Measurements from ENCODE around the gene IFI30.
"Not testable (repeated sequence)": the region's sequence is repeated elsewhere in the genome, so short reads cannot be mapped to it uniquely, and the experiment has no call there.

The IFI30 gene

DNA sequence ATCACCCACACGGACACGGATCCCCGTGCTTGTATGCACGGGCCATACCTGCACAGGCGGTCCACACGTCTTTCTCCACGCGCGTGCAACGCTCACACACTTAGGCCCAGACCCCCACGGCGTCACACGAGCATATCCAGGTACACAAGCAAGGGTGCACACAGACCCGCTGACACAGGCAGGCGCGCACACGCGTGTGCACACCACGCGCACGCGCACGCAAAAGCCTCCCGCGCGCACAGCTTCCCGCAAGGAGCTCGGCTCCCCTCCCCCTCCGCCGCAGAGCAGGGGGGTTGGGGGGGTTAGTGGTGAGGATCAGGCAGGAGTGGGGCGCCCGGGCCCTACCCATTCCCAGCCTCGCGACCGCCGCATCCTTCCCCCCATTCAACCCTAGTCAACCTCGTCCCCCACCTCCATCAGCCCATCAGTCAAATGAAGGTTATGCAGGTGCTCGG is 29.8 kb downstream of the IFI30 start:
- peak; percentile 83 for DNase-seq

DNA sequence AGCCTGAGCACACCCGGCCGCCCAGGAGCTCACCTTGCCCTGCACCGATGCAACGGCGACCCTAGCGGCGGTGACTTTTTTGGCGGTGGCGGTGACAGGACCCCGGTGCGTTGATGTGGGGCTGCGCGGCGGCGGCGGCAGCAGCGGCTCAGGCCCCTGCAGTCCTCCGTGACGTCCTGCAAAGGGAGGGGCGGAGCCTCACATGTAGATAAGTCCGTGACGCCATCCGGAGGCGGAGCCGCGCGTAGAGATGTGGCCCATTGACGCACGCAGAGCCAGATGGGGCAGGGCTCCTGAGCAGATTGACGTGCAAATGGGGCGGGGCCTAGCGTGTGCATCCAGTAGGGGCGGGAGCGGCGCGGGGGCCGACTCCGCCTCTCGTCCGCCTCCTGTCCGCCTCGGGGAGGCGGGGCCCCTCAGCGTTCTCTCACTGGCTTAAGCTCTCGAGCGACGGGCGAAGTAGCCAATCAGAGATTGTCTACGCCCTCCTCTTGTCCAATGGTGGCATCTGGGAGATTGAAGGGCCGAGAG is 30.3 kb downstream of the IFI30 start, which contains the start of gene RAB3A:
RAB3A (minus strand) TSS at position 180 of the 531 bp plus-strand sequence. CDS start 1,302 bp downstream, outside the sequence.
- peak; percentile 100 for DNase-seq

DNA sequence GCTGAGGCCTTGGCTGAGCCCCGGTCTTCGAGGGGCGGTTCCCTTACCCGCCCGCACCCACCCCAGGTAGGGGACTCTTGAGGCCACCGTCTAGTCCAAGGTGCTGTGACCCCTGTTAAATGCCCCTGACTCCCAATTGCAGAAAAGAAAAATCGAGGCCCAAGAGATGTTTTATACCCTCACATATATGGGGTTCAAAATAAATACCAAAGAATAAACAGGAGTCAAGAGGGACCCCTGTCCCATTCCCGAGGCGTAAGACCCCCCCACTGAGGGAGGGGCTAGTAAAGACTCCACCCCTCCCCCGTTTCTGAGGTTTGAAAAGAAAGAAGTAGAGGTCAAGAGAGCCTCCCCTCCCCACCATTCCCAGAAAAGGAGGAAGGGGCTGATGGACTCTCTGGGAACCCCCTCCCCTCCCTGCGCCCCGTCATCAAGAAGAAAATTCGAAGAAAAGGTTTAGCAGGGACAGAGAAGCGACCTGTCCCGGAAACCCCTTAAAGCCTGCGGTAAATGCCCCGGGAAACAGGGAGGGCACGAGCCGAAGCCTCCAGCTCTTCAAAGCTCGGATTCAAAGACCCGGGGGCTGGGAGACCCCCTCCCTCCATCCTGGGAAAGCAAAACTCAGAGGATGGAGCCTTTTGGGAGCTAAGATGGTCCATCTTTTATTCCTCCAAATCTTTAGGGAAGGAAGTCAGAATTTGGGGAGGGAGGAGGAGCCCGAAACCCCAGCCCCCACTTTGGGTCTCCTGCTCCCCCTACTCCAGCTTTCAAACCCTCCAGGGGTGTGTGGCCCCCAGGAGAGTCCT is 31.0 kb downstream of the IFI30 start:
- peak; percentile 97 for DNase-seq

DNA sequence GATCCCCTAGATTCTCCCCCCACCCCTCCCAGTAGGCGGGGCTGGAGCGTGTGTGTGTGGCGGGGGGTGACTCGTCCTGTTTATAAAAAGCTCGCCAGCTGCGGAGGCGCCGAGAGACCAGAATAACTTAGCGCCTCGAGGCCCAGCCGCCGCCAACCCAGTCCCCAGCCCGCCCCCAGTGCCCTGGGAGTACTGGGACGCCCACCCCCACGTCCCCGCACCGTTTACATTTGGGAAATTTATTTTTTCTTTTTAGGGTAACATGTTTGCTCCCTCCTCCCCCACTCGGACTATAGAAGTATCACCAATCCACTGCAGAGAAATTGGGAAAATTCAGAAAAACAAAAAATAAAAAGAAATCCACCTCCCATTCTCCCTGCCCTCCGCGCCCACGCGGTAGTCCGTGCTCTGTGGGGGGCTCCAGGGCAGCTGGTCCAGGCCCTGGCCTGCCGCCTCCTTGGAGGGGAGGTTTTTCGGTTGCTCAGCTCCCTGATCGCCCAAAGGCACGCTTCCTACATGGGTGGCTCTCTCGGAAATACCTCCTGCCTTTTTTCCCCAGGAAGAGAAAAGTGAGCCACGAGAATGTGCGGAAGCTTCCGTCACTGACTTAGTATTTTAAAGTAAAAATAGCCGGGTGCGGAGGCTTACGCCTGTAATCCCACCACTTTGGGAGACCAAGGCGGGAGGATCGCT is 31.7 kb downstream of the IFI30 start:
- peak; percentile 92 for DNase-seq

GRCh38 chr19:18206018-18206417 is 32.4 kb downstream of the IFI30 start:
- no peak for DNase-seq

DNA sequence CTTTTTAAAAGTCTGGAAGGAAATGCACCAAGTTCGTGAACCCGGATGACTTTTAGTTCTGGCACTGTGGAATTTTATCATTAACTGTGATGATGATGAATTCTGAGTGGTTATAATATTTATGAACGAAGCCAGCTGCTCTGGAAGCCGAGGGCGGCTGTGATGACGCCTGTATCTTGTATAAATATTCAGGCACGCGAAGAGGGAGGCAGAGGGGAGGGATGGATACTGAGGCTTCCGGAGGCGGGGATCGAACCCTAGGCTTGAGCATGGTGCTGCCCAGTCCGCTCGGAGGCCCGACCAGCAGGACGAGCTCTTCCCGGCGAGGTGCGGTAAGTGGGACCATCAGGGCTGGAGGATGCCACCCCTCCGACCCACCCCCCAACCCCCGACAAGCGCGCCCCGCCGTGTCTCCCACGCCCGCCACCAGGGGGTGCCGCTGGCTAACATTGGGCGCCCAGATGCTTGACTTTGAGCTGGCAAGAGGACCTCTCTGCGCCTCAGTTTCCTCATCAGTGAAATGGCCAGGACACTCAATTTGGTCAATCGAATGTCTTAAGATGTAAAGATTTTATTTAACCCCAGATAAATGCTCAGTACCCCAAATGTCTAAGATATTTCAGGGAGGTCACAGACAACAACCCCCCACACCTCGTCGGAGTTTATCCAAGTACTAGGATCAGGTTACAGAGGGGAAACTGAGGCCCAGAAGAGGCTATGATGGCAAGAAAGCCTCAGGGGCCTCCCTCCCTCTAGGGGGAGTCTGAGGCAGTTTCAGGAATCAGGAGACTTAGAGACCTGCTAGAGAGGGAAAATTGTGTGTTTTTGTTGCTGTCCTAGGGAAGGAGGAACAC is 34.7 kb downstream of the IFI30 start:
- DNase-seq = peak; percentile 80

DNA sequence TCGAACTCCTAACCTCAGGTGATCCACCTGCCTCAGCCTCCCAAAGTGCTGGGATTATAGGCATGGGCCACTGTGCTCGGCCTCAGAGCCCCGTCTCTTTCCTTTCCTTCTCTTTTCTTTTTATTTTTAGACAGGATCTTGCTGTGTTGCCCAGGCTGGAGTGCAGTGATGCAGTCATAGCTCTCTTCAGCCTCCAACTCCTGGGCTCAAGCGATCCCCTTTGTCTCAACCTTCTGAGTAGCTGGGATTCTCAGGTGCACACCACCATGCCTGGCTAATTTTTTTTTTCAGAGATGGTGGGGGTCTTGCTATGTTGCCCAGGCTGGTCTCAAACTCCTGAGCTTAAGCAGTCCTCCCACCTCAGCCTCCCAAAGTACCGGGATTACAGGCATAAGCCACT is 36.3 kb downstream of the IFI30 start:
- not testable (repeated sequence) for DNase-seq

DNA sequence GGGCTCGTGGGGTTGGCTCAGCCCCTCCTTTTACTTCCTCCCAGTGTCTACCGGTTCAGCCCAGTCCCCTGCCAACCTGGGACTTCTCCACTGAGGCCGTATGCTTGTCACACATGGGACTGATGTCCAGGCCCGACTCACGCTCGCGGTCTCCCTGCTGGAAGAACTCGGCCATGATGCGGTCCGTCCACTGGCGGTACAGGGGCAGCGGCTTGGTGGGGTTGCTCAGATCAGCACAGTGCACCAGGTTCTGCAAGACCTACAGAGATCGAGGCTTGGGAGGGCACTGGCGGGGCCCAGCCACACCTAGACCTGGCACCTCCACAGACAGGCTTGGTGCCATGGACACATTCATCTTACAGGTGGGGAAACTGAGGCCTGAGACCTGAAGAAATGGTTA is 38.1 kb downstream of the IFI30 start:
- no peak for DNase-seq

GRCh38 chr19:18214779-18215433 is 41.3 kb downstream of the IFI30 start:
- DNase-seq = no peak

- no peak for DNase-seq
These were observed 43.2 kb downstream of the IFI30 start for GRCh38 chr19:18216789-18217188.

DNA sequence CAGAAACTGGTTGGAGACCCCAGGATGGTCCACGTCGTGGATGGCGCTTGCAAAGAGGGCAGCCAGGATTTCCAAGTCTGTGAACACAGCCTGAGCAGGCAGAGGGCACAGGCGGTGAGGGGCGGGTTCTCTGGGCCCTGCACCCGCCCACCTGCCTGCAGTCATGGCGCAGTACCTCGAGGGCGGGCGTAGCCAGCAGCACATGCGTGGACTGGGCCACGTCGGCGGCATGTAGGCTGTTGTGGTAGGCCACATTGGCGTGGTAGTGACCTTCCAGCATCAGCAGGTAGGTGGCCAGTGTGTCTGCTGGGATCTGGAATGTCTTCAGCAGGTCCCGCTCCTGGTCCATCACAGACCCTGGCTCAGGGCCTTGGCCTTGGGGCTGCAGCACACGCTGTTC is 44.5 kb downstream of the IFI30 start:
- no peak for DNase-seq

GRCh38 chr19:18218600-18218999 is 45.0 kb downstream of the IFI30 start:
- no peak for DNase-seq

DNA sequence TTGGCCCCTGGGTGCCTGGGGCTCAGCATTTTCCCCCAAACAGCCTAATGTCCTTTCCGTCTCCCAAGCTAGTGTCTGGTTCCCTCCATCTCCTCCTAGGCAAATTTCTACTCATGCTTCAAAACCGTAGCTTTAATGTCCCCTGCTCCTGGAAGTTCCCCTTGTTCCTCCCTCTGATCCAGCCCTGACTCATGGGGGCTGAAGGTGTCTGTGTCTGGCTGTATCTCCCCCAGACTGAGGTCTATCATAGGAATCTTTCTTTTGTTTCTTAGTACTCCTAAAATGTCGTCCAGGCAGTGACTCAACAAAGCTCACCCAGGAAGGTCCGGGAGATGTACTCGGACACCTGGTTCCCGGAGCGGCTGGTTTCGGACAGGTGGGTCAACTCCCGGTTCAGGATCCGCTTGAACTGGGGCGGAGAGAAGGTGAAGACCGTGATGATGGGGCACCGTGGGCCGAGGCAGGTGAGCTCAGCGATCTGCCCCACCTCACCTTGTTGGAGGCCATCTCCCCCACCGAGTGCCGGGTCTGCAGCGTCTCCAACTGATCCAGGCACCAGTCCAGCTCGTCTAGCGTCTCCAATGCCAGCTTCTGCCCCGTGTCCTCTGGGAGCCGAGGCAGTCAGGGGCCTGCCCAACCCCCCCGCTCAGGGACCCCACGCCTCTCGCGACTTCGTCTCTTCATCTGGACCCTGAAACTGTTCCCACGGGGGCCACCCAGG is 46.5 kb downstream of the IFI30 start:
- no peak for DNase-seq

- peak; percentile 76 for DNase-seq
These were observed 47.1 kb downstream of the IFI30 start for GRCh38 chr19:18220632-18221275.

DNA sequence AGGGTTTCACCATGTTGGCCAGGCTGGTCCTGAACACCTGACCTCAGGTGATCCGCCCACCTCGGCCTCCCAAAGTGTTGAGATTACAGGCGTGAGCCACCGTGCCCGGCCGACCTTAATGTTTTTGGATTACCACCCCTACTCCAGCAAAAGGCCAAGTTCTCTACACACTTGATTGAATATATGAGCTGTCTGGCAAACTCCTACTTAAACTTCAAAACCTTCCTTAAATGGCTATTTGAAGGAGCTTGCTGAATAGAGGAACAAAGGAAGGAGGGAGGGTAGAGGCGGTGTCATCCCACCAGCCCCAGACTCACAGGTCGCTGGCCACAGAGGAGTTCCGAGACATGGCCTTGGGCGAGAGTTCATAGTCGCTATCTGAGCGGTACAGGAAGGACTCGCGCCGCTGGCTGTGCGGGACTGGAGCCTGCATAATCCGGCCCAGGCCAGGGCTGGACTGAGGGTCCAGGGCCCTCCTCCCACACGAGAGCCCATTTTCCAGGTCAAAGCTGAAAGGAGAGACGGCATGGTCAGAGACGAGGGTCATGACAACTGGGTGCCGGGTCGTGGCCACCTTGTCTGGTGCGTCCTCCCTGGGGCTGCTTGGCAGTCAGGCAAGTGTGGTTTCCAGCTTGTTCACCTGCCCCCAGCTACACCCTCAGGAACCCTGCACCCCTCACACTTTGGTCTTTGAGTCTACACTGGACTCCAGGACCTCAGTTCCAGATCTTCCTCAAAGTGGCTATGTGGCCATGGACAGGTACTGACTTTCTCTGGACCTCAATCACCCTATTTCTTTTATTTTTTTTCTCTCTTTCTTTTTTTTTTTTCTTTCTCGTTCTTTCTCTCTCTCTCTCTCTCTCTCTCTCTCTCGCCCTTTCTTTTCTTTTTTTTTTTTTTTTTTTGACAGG is 48.5 kb downstream of the IFI30 start:
- no peak for DNase-seq

GRCh38 chr19:18223860-18224524 is 50.4 kb downstream of the IFI30 start:
- peak; percentile 94 for DNase-seq

- peak; percentile 100 for DNase-seq
These were observed 51.1 kb downstream of the IFI30 start for GRCh38 chr19:18224525-18225354.

- DNase-seq = no peak
These were observed 51.7 kb downstream of the IFI30 start for GRCh38 chr19:18225355-18225701.

Data from NCI-H82 (cell line).